Coronary artery (tissue), 2 donors: ENCODE results near the gene SH3TC1.

Experiments
- DNase-seq: peaks from one replicate; pipeline ENCODE4 v3.0.0-alpha.2; 2017; ENCODE audit warnings: low spot score
- H3K27ac ChIP-seq, 2 donors: fragments of 200-600 bp; sonication (generic); one replicate each; pipeline ENCODE4 v1.5.1; 2016 to 2019
- H3K4me3 ChIP-seq: fragments of 200-600 bp; sonication (generic); 2 replicates; pipeline ENCODE4 v1.5.1; 2016; ENCODE audit warnings: mild to moderate bottlenecking, moderate library complexity
- CTCF ChIP-seq: fragments of 200-600 bp; sonication (generic); IDR thresholded peaks from one replicate; pipeline ENCODE4 v1.5.1; 2019; ENCODE audit warnings: antibody characterized with exemption

SH3TC1 gene

GRCh38 chr4:8192748-8193738 lies 6.0 kb upstream of the SH3TC1 start:
- DNase-seq = no peak
- Histone ChIP-seq H3K4me3 (no peak overlapping the region), H3K27ac (no peak overlapping the region)
- TF ChIP-seq CTCF = no peak

- DNase-seq = no peak
- Histone ChIP-seq H3K27ac (no peak overlapping the region), H3K4me3 (no peak overlapping the region)
- TF ChIP-seq CTCF = no peak
Measured at GRCh38 chr4:8194306-8195242, 4.5 kb upstream of the SH3TC1 start.

- Histone ChIP-seq H3K4me3 (no peak overlapping the region), H3K27ac (no peak overlapping the region)
- no peak for DNase-seq
Measured at GRCh38 chr4:8195431-8195830, 3.7 kb upstream of the SH3TC1 start.

GRCh38 chr4:8195841-8196458 lies 3.1 kb upstream of the SH3TC1 start:
- DNase-seq = no peak
- no peak for TF ChIP-seq CTCF
- Histone ChIP-seq H3K27ac (no peak overlapping the region), H3K4me3 (no peak overlapping the region)

More at GRCh38 chr4:8195431-8195830, 3.7 kb upstream of the SH3TC1 start:
- TF ChIP-seq CTCF = no peak

GRCh38 chr4:8197521-8197920 lies 1.6 kb upstream of the SH3TC1 start:
- Histone ChIP-seq H3K27ac (no peak overlapping the region), H3K4me3 (no peak overlapping the region)
- DNase-seq = no peak
- TF ChIP-seq CTCF = no peak

GRCh38 chr4:8198206-8198905 lies 734 bp upstream of the SH3TC1 start:
- DNase-seq = no peak
- H3K27ac ChIP-seq = peak overlapping the region in 1 of 2 donors; percentile 90
- no peak for TF ChIP-seq CTCF
- peak overlapping the region; percentile 74 for H3K4me3 ChIP-seq
